GM10248 (cell line): Measurements from ENCODE around the gene SPG21.

ENCODE experiments used
- CTCF ChIA-PET: fragments of 300-600 bp; sonication (Branson Sonifier 250); formaldehyde crosslinking; extraction: SDS; loops from one replicate; lab custom pipeline; 2021; ENCODE audit warnings: antibody characterized with exemption; lab: Yijun Ruan, JAX
- POLR2A ChIA-PET: fragments of 350-650 bp; sonication (Branson Sonifier 250); formaldehyde crosslinking; extraction: SDS; loops from one replicate; lab custom pipeline; 2020; ENCODE audit warnings: antibody characterized with exemption; lab: Yijun Ruan, JAX
- DNase-seq: peaks from one replicate; pipeline ENCODE4 v3.0.0; 2012; ENCODE audit errors: extremely low spot score
- TF ChIP-seq, protein P1 (sequence below): IDR thresholded peaks from 2 replicates; pipeline ENCODE4 v1.5.1; 2012; ENCODE audit warnings: mild to moderate bottlenecking, low read depth; ENCODE audit errors: extremely low read depth, missing control alignments, control extremely low read depth

The SPG21 gene

DNA sequence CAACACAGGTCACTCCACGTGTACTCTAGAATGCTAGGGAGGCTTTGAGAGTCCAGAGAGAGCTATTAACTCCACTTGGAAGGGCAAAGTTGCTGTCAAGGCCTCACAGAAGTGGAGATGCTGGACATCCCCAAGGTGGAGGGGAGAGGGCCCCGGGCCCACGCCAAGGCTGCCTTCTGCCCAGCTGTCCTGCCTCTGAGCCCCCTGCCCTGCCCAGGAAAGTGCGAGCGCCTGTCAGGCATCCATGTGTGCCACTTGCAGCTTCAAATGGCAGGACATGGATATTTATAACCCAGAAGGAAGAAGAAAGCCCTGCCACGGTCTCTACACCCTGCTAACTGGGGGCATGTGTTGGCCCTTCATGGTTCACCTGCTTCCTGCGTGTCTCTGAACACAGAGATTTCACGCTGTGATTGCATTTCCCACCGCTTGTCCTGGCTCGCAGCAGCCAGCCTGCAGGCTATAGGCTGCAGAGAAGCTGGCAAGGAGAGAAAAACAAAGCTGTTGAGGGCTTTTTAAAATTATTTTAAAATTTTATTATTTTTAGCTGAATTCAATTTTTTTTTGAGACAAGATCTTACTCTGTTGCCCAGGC lies 61.0 kb downstream of the SPG21 start:
- ChIA-PET POLR2A (no interaction called here), CTCF (interaction anchor here (0.9 to 2.0 kb wide), 8 partner anchors 11 to 180 kb away, joined by 3 to 8 read pairs (median 4); no protein-coding TSS in a partner anchor)
- DNase-seq = no peak
- TF ChIP-seq, protein P1, sequence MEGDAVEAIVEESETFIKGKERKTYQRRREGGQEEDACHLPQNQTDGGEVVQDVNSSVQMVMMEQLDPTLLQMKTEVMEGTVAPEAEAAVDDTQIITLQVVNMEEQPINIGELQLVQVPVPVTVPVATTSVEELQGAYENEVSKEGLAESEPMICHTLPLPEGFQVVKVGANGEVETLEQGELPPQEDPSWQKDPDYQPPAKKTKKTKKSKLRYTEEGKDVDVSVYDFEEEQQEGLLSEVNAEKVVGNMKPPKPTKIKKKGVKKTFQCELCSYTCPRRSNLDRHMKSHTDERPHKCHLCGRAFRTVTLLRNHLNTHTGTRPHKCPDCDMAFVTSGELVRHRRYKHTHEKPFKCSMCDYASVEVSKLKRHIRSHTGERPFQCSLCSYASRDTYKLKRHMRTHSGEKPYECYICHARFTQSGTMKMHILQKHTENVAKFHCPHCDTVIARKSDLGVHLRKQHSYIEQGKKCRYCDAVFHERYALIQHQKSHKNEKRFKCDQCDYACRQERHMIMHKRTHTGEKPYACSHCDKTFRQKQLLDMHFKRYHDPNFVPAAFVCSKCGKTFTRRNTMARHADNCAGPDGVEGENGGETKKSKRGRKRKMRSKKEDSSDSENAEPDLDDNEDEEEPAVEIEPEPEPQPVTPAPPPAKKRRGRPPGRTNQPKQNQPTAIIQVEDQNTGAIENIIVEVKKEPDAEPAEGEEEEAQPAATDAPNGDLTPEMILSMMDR = no peak

DNA sequence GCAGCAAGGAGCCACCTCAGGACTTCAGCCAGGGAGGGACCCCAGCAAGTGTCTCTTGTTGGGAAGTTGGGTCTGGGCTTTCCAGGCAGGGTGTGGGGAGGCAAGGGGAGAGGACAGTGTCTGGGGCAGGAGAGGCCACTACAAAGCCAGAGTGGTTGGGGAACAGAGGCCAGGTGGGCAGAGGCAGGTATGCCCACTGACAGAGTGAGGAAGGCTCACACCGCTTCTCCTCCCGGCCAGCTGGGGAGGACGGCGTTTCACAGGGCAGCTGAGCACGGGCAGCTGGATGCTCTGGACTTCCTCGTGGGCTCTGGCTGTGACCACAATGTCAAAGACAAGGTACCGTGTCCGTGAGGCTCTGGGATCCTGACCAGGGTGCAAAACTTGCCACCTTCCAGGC lies 63.1 kb downstream of the SPG21 start:
- DNase-seq = no peak
- POLR2A ChIA-PET = no interaction called here
- CTCF ChIA-PET = interaction anchor here (2.7 kb wide), 1 partner anchor 21 kb away, joined by 9 read pairs; no protein-coding TSS in a partner anchor
- TF ChIP-seq, protein P1 = no peak

GRCh38 chr15:64925335-64926330 lies 64.1 kb downstream of the SPG21 start:
- CTCF ChIA-PET = interaction anchor here (1.4 to 2.7 kb wide), 2 partner anchors 10 to 20 kb away, joined by 3 to 9 read pairs; no protein-coding TSS in a partner anchor
- no peak for DNase-seq
- POLR2A ChIA-PET = no interaction called here
- TF ChIP-seq, protein P1 = no peak

DNA sequence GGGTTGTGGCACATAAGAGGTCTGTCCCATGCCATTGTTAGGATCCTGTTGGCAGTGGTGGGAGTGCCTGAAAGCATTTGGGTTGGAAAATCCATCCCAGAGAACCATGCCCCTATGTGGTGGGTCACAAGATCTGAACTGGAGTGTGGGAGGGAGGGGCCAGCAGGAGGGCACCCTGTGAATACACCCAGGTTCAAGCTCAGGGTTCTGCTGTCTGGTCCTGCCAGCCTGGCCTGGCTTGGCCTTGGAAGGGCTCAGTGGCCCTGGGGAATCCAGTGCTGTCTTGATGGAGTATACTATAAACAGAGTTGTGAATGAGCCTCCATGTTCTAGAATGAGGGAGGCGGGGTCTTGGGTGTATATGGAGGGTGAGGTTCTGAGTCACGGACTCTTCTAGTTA lies 66.2 kb downstream of the SPG21 start:
- TF ChIP-seq, protein P1 = no peak
- ChIA-PET CTCF (no interaction called here), POLR2A (no interaction called here)
- no peak for DNase-seq

- TF ChIP-seq, protein P1 = no peak
- ChIA-PET CTCF (interaction anchor here (1.1 to 1.5 kb wide), 3 partner anchors 14 to 28 kb away, joined by 3 to 7 read pairs (median 3); no protein-coding TSS in a partner anchor), POLR2A (no interaction called here)
- no peak for DNase-seq
Measured at GRCh38 chr15:64921711-64922110, 68.0 kb downstream of the SPG21 start.

GRCh38 chr15:64919721-64920120 lies 70.0 kb downstream of the SPG21 start:
- TF ChIP-seq, protein P1 = no peak
- ChIA-PET CTCF (interaction anchor here (1.2 to 4.4 kb wide), 4 partner anchors 12 to 192 kb away, joined by 3 to 10 read pairs (median 4); no protein-coding TSS in a partner anchor), POLR2A (no interaction called here)
- no peak for DNase-seq
